ENCODE data around the gene WWC2.

- no peak for TF ChIP-seq POLR2A (IDR thresholded peaks at IDR 0.05; ENCODE audit: low read length)
- no peak for TF ChIP-seq GATA1 (IDR thresholded peaks at IDR 0.05; ENCODE audit: low read depth, low read length)
Observed at GRCh38 chr4:183241721-183242151, 142.7 kb downstream of the WWC2 start.

All from erythroblast (primary cell).